Esophagus muscularis mucosa (tissue), 4 donors: Measurements from ENCODE around the gene KRTDAP. TPM values are rescaled to one million over a fixed set of nuclear protein-coding genes. Genes with fewer than 3 reads are reported as not detected.
"Not testable (repeated sequence)": the region's sequence is repeated elsewhere in the genome, so short reads cannot be mapped to it uniquely, and the experiment has no call there.

Source experiments
- DNase-seq: peaks from one replicate; pipeline ENCODE4 v3.0.0-alpha.2; 2017; ENCODE audit errors: extremely low spot score
- H3K27ac ChIP-seq, 4 donors: fragments of 200-600 bp; sonication (generic); replicated peaks in 1 of 4; 1 replicate in 3 of 4; 2 replicates in 1 of 4; pipeline ENCODE4 v1.5.1; 2016 to 2019; ENCODE audit warnings: mild to moderate bottlenecking in 1 of 4
- H3K27me3 ChIP-seq, 4 donors: fragments of 200-600 bp; sonication (generic); one replicate each; pipeline versions ENCODE4 v1.5.1 to v1.6.0; 2016 to 2019
- H3K36me3 ChIP-seq, 4 donors: fragments of 200-600 bp; sonication (generic); one replicate each; pipeline ENCODE4 v1.5.1; 2016 to 2019
- H3K4me1 ChIP-seq, 4 donors: fragments of 200-600 bp; sonication (generic); one replicate each; pipeline ENCODE4 v1.5.1; 2016 to 2019
- H3K4me3 ChIP-seq, 4 donors: fragments of 200-600 bp; sonication (generic); 1 replicate in 2 of 4; 2 replicates in 2 of 4; pipeline ENCODE4 v1.5.1; 2016 to 2019; ENCODE audit warnings: mild to moderate bottlenecking in 4 of 4, moderate library complexity in 1 of 4
- H3K9me3 ChIP-seq, 4 donors: fragments of 200-600 bp; sonication (generic); 1 replicate in 3 of 4; 2 replicates in 1 of 4; pipeline ENCODE4 v1.5.1; 2016 to 2019
- EP300 ChIP-seq: sonication (generic); formaldehyde crosslinking; IDR thresholded peaks from one replicate; pipeline ENCODE4 v1.6.1; 2017; ENCODE audit warnings: antibody characterized with exemption
- POLR2A ChIP-seq: fragments of 450-650 bp; IDR thresholded peaks from one replicate; pipeline ENCODE4 v1.6.1; 2017; ENCODE audit warnings: antibody characterized with exemption, moderate library complexity, mild to moderate bottlenecking, low read depth
- POLR2AphosphoS5 ChIP-seq, 2 donors: sonication (generic); formaldehyde crosslinking; IDR thresholded peaks; one replicate each; pipeline ENCODE4 v1.6.1; 2017; ENCODE audit warnings: antibody characterized with exemption in 2 of 2
- WGBS: methylation state at CpG from one replicate; pipeline ENCODE4 v1.1.5; 2018; 5-methylcytosine and 5-hydroxymethylcytosine counted together
- intact Hi-C: fragments of 100-400 bp; cut with DNase I; formaldehyde crosslinking; loops from one replicate; pipeline ENCODE4 v1.15.1; 2023
- total RNA-seq, 4 donors: library from RNA; depleted of rRNA; stranded (reverse); fragments of >200 nt; gene quantifications; one replicate each; pipeline versions ENCODE4 v1.1.0 to v1.2.1, GENCODE V29; 2016
- TF ChIP-seq, protein P1 (sequence below), 3 experiments: fragments of 200-600 bp in 2 of 3; fragments of 450-650 bp in 1 of 3; sonication (generic) in 2 of 3; IDR thresholded peaks; one replicate each; pipeline ENCODE4 v1.5.1; 2017 to 2019; ENCODE audit warnings: antibody characterized with exemption in 3 of 3, mild to moderate bottlenecking in 2 of 3, moderate library complexity in 1 of 3

KRTDAP gene
- total RNA-seq, 4 donors from 2014 or later = not detected

- Histone ChIP-seq H3K9me3 (no peaks in the 10 kb centered on the region), H3K27me3 (peaks cover 0 to 24% (median 0%) of the 10 kb centered on the region in 4 donors), H3K27ac (no peak overlapping the region), H3K4me3 (no peak overlapping the region), H3K4me1 (no peaks in the 10 kb centered on the region), H3K36me3 (no peaks in the 10 kb centered on the region)
- 65% methylated on average over 7 of the region's 7 CpGs for WGBS
- intact Hi-C loops = no loop called here
- no peak for DNase-seq
- TF ChIP-seq EP300 = no peak
- TF ChIP-seq POLR2A = no peak
- TF ChIP-seq, protein P1, sequence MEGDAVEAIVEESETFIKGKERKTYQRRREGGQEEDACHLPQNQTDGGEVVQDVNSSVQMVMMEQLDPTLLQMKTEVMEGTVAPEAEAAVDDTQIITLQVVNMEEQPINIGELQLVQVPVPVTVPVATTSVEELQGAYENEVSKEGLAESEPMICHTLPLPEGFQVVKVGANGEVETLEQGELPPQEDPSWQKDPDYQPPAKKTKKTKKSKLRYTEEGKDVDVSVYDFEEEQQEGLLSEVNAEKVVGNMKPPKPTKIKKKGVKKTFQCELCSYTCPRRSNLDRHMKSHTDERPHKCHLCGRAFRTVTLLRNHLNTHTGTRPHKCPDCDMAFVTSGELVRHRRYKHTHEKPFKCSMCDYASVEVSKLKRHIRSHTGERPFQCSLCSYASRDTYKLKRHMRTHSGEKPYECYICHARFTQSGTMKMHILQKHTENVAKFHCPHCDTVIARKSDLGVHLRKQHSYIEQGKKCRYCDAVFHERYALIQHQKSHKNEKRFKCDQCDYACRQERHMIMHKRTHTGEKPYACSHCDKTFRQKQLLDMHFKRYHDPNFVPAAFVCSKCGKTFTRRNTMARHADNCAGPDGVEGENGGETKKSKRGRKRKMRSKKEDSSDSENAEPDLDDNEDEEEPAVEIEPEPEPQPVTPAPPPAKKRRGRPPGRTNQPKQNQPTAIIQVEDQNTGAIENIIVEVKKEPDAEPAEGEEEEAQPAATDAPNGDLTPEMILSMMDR (IDR thresholded peaks at IDR 0.05) = no peak
- no peak for TF ChIP-seq POLR2AphosphoS5 (IDR thresholded peaks at IDR 0.05)
These were observed 5.8 kb downstream of the KRTDAP start for GRCh38 chr19:35484252-35485036.

GRCh38 chr19:35483089-35483488 lies 7.2 kb downstream of the KRTDAP start:
- Histone ChIP-seq H3K9me3 (no peaks in the 10 kb centered on the region), H3K4me3 (no peak overlapping the region), H3K36me3 (no peaks in the 10 kb centered on the region), H3K4me1 (no peaks in the 10 kb centered on the region), H3K27me3 (peaks cover 0 to 11% (median 0%) of the 10 kb centered on the region in 4 donors), H3K27ac (no peak overlapping the region)
- WGBS = 71% methylated on average over 5 of the region's 5 CpGs
- TF ChIP-seq POLR2A = no peak
- TF ChIP-seq EP300 = no peak
- TF ChIP-seq, protein P1 (IDR thresholded peaks at IDR 0.05) = no peak
- no peak for TF ChIP-seq POLR2AphosphoS5 (IDR thresholded peaks at IDR 0.05)
- intact Hi-C loops = no loop called here
- no peak for DNase-seq

GRCh38 chr19:35478794-35479677 lies 11.2 kb downstream of the KRTDAP start:
- Histone ChIP-seq H3K36me3 (no peaks in the 10 kb centered on the region), H3K27me3 (peaks cover 0 to 12% (median 0%) of the 10 kb centered on the region in 4 donors), H3K27ac (no peak overlapping the region), H3K4me3 (no peak overlapping the region), H3K9me3 (no peaks in the 10 kb centered on the region), H3K4me1 (no peaks in the 10 kb centered on the region)
- WGBS = 79% methylated on average over 21 of the region's 21 CpGs
- intact Hi-C loops = no loop called here
- DNase-seq = no peak
- no peak for TF ChIP-seq POLR2AphosphoS5 (IDR thresholded peaks at IDR 0.05)

DNA sequence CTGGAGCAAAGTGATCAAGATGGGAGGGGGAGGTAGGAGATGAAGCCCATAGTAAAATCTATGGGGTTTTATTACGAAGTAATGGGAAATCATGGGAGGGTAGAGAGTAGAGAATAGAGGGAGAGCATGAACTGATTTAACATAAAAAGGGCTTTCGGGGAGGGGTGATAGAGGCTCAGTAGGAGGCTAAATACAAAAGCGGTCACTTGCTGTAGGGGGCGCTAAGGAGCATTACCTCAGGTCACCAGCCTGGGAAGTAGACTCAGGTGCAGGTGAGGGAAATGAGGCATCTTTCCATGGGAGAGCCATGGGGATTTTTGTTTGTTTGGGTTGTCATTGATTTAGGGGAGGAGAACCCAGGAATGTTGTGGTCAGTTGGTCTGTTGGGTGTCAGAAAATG lies 14.1 kb downstream of the KRTDAP start:
- peaks cover 0 to 5% (median 0%) of the 10 kb centered on the region in 4 donors for H3K27me3 ChIP-seq
- no peak overlapping the region for H3K27ac ChIP-seq
- WGBS = 58% methylated on average over 4 of the region's 4 CpGs
- H3K4me1 ChIP-seq = no peaks in the 10 kb centered on the region
- no peak for DNase-seq
- intact Hi-C loops = no loop called here
- H3K4me3 ChIP-seq = no peak overlapping the region
- H3K36me3 ChIP-seq = no peaks in the 10 kb centered on the region
- no peaks in the 10 kb centered on the region for H3K9me3 ChIP-seq
- TF ChIP-seq, protein P1 (IDR thresholded peaks at IDR 0.05) = no peak
- TF ChIP-seq POLR2AphosphoS5 (IDR thresholded peaks at IDR 0.05) (no peak), EP300 (no peak), POLR2A (no peak)

GRCh38 chr19:35474594-35474993 lies 15.7 kb downstream of the KRTDAP start:
- H3K27me3 ChIP-seq, DNase-seq, H3K36me3 ChIP-seq, H3K9me3 ChIP-seq, H3K4me3 ChIP-seq, H3K27ac ChIP-seq, intact Hi-C loops, H3K4me1 ChIP-seq: not testable (repeated sequence)
- WGBS = 93% methylated on average over 7 of the region's 7 CpGs
